ENCODE data around the gene LRMDA.

DNA sequence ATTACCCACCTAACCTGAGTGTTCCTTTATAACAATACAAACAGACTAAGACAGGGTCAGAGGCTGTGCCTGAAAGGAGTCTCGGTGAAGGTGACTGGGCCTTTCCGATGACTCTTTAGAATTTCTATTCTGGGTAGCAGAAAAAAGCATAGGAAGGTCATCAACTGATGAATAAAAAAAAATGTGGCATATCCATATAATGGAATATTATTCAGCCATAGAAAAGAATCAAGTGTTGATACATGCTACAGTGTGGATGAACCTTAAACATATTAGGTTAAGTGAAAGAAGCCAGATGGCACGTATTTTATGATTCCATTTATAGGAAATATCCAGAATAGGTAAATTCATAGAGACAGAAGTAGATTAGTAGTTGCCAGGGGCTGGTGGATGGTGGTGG lies 83.4 kb downstream of the LRMDA start:
- TF ChIP-seq, protein P1, sequence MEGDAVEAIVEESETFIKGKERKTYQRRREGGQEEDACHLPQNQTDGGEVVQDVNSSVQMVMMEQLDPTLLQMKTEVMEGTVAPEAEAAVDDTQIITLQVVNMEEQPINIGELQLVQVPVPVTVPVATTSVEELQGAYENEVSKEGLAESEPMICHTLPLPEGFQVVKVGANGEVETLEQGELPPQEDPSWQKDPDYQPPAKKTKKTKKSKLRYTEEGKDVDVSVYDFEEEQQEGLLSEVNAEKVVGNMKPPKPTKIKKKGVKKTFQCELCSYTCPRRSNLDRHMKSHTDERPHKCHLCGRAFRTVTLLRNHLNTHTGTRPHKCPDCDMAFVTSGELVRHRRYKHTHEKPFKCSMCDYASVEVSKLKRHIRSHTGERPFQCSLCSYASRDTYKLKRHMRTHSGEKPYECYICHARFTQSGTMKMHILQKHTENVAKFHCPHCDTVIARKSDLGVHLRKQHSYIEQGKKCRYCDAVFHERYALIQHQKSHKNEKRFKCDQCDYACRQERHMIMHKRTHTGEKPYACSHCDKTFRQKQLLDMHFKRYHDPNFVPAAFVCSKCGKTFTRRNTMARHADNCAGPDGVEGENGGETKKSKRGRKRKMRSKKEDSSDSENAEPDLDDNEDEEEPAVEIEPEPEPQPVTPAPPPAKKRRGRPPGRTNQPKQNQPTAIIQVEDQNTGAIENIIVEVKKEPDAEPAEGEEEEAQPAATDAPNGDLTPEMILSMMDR (conservative IDR thresholded peaks at IDR 0.05; ENCODE audit: low read depth, low read length), result no peak
- no peak for TF ChIP-seq EZH2 (IDR thresholded peaks at IDR 0.05; ENCODE audit: borderline replicate concordance, low read depth, low read length, poor library complexity, severe bottlenecking)
